Neural cell (in vitro differentiated cells): ENCODE data around the gene MON2. TPM values are rescaled to one million over a fixed set of nuclear protein-coding genes. Genes with fewer than 3 reads are reported as not detected.

Experiments used
- H2AFZ ChIP-seq: fragments of 200-600, 300-800 bp; sonication (generic), shearing (Covaris generic); 2 replicates; pipeline ENCODE4 v1.6.0; 2014; ENCODE audit warnings: low read depth, mild to moderate bottlenecking, antibody characterized with exemption, low read length, moderate library complexity
- H3F3A ChIP-seq: fragments of 200-600 bp; shearing (Covaris generic); 2 replicates; pipeline ENCODE4 v1.6.1; 2016; ENCODE audit warnings: mild to moderate bottlenecking, moderate library complexity, mixed read lengths, antibody characterized with exemption, low read length; ENCODE audit not compliant: insufficient read depth, poor library complexity, severe bottlenecking
- H3K27ac ChIP-seq: fragments of 200-600, 300-800 bp; sonication (generic), shearing (Covaris generic); 2 replicates; pipeline ENCODE4 v1.5.1; 2014; ENCODE audit warnings: mild to moderate bottlenecking, low read length, moderate library complexity
- H3K27me3 ChIP-seq: fragments of 300-800, 200-600 bp; sonication (generic), shearing (Covaris generic); 2 replicates; pipeline ENCODE4 v1.6.0; 2014; ENCODE audit warnings: mild to moderate bottlenecking, low read depth, low read length, moderate library complexity; ENCODE audit not compliant: insufficient read depth
- H3K36me3 ChIP-seq: fragments of 300-800, 200-600 bp; sonication (generic), shearing (Covaris generic); 2 replicates; pipeline ENCODE4 v1.5.1; 2014; ENCODE audit warnings: mild to moderate bottlenecking, antibody characterized with exemption, low read length, moderate library complexity; ENCODE audit not compliant: insufficient read depth
- H3K4me2 ChIP-seq: fragments of 300-800, 200-600 bp; sonication (generic), shearing (Covaris generic); 2 replicates; pipeline ENCODE4 v1.6.0; 2014; ENCODE audit warnings: mild to moderate bottlenecking, low read length
- H3K4me3 ChIP-seq: fragments of 300-800, 200-600 bp; sonication (generic), shearing (Covaris generic); 2 replicates; pipeline ENCODE4 v1.5.1; 2014; ENCODE audit warnings: mild to moderate bottlenecking, low read length, moderate library complexity
- H3K79me2 ChIP-seq: fragments of 200-600 bp; shearing (Covaris generic); replicated peaks from 2 replicates; pipeline ENCODE4 v1.6.0; 2014; ENCODE audit warnings: mild to moderate bottlenecking, low read length, moderate library complexity; ENCODE audit not compliant: insufficient read depth
- H3K9ac ChIP-seq: fragments of 300-800, 200-600 bp; sonication (generic), shearing (Covaris generic); 2 replicates; pipeline ENCODE4 v1.6.1; 2016; ENCODE audit warnings: mild to moderate bottlenecking, low read length, mixed read lengths
- H3K9me2 ChIP-seq: fragments of 200-600 bp; shearing (Covaris generic); 2 replicates; pipeline ENCODE4 v1.6.1; 2016; ENCODE audit warnings: mild to moderate bottlenecking, low read length, mixed read lengths; ENCODE audit not compliant: insufficient read depth
- H3K9me3 ChIP-seq: fragments of 200-600, 300-800 bp; sonication (generic), shearing (Covaris generic); 2 replicates; pipeline ENCODE4 v1.6.1; 2016; ENCODE audit warnings: mild to moderate bottlenecking, mixed run types, low read length, moderate library complexity, mixed read lengths
- H4K20me1 ChIP-seq: fragments of 200-600 bp; shearing (Covaris generic); 2 replicates; pipeline ENCODE4 v1.6.1; 2016; ENCODE audit warnings: mild to moderate bottlenecking, mixed run types; ENCODE audit not compliant: insufficient read depth
- EP300 ChIP-seq: fragments of 450-650 bp; conservative IDR thresholded peaks from 2 replicates; pipeline ENCODE4 v1.6.1; 2014; ENCODE audit warnings: antibody characterized with exemption, mild to moderate bottlenecking, moderate library complexity; ENCODE audit not compliant: poor library complexity, severe bottlenecking
- EZH2 ChIP-seq: fragments of 200-600, 300-800 bp; shearing (Covaris generic), sonication (generic); IDR thresholded peaks from 2 replicates; pipeline ENCODE4 v1.6.1; 2014; ENCODE audit warnings: antibody characterized with exemption, low read length, borderline replicate concordance, mild to moderate bottlenecking; ENCODE audit not compliant: insufficient read depth, poor library complexity, severe bottlenecking
- MXI1 ChIP-seq: fragments of 450-650 bp; conservative IDR thresholded peaks from 2 replicates; pipeline ENCODE4 v1.6.1; 2014; ENCODE audit warnings: antibody characterized with exemption, mild to moderate bottlenecking; ENCODE audit not compliant: poor library complexity, severe bottlenecking
- POLR2AphosphoS5 ChIP-seq: IDR thresholded peaks from 2 replicates; pipeline ENCODE4 v1.6.1; 2012
- RAD21 ChIP-seq: fragments of 450-650 bp; conservative IDR thresholded peaks from 2 replicates; pipeline ENCODE4 v1.6.1; 2014; ENCODE audit warnings: antibody characterized with exemption, mild to moderate bottlenecking, moderate library complexity
- SMC3 ChIP-seq: fragments of 450-650 bp; conservative IDR thresholded peaks from 2 replicates; pipeline ENCODE4 v1.6.1; 2014; ENCODE audit warnings: antibody characterized with exemption, mild to moderate bottlenecking, moderate library complexity; ENCODE audit not compliant: poor library complexity
- TAF1 ChIP-seq: IDR thresholded peaks from 2 replicates; pipeline ENCODE4 v1.6.1; 2012; ENCODE audit warnings: low read depth
- polyA plus RNA-seq: library from polyadenylated mRNA; depleted of rRNA; stranded (reverse); fragments of >200 nt; gene quantifications from 2 replicates; pipeline ENCODE4 v1.2.3, GENCODE V29; 2014
- TF ChIP-seq, protein P1 (sequence below): IDR thresholded peaks from 2 replicates; pipeline ENCODE4 v1.6.1; 2012; ENCODE audit warnings: borderline replicate concordance
- TF ChIP-seq, protein P2 (sequence below): fragments of 450-650 bp; IDR thresholded peaks from 2 replicates; pipeline ENCODE4 v1.5.1; 2014; ENCODE audit warnings: antibody characterized with exemption, mild to moderate bottlenecking, moderate library complexity; ENCODE audit not compliant: poor library complexity, severe bottlenecking

The MON2 gene
- polyA plus RNA-seq, 1 donor from 2014 or later: 44.2 TPM

DNA sequence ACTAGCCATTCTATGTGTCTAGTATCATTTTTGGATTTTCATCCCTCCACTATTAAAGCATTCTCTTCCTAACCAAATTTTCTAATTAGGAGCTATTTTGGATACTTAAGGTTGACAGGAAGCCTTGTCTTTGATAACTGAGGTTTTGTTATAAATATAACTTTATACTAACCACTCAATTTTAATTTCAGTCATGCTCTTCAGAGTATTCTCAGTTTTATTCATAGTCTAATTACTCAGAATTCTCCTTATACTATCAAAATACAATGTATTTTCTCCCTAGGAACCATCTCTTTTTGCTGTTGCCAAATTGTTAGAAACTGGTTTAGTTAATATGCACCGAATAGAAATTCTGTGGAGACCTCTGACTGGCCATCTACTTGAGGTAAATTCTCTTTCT, 76.2 kb downstream of the MON2 start:
- no peaks in the 10 kb centered on the region for H3K9me3 ChIP-seq
- H4K20me1 ChIP-seq: no peaks in the 10 kb centered on the region
- H3K9me2 ChIP-seq: no peaks in the 10 kb centered on the region
- no peak overlapping the region for H3K27ac ChIP-seq
- H3K9ac ChIP-seq: no peak overlapping the region
- H2AFZ ChIP-seq: no peak overlapping the region
- TF ChIP-seq, protein P1, sequence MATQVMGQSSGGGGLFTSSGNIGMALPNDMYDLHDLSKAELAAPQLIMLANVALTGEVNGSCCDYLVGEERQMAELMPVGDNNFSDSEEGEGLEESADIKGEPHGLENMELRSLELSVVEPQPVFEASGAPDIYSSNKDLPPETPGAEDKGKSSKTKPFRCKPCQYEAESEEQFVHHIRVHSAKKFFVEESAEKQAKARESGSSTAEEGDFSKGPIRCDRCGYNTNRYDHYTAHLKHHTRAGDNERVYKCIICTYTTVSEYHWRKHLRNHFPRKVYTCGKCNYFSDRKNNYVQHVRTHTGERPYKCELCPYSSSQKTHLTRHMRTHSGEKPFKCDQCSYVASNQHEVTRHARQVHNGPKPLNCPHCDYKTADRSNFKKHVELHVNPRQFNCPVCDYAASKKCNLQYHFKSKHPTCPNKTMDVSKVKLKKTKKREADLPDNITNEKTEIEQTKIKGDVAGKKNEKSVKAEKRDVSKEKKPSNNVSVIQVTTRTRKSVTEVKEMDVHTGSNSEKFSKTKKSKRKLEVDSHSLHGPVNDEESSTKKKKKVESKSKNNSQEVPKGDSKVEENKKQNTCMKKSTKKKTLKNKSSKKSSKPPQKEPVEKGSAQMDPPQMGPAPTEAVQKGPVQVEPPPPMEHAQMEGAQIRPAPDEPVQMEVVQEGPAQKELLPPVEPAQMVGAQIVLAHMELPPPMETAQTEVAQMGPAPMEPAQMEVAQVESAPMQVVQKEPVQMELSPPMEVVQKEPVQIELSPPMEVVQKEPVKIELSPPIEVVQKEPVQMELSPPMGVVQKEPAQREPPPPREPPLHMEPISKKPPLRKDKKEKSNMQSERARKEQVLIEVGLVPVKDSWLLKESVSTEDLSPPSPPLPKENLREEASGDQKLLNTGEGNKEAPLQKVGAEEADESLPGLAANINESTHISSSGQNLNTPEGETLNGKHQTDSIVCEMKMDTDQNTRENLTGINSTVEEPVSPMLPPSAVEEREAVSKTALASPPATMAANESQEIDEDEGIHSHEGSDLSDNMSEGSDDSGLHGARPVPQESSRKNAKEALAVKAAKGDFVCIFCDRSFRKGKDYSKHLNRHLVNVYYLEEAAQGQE: no peak
- TF ChIP-seq MXI1 (no peak), POLR2AphosphoS5 (no peak), RAD21 (no peak), EZH2 (no peak), TAF1 (no peak), SMC3 (no peak), EP300 (no peak)
- TF ChIP-seq, protein P2, sequence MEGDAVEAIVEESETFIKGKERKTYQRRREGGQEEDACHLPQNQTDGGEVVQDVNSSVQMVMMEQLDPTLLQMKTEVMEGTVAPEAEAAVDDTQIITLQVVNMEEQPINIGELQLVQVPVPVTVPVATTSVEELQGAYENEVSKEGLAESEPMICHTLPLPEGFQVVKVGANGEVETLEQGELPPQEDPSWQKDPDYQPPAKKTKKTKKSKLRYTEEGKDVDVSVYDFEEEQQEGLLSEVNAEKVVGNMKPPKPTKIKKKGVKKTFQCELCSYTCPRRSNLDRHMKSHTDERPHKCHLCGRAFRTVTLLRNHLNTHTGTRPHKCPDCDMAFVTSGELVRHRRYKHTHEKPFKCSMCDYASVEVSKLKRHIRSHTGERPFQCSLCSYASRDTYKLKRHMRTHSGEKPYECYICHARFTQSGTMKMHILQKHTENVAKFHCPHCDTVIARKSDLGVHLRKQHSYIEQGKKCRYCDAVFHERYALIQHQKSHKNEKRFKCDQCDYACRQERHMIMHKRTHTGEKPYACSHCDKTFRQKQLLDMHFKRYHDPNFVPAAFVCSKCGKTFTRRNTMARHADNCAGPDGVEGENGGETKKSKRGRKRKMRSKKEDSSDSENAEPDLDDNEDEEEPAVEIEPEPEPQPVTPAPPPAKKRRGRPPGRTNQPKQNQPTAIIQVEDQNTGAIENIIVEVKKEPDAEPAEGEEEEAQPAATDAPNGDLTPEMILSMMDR: no peak
- H3K4me2 ChIP-seq: no peak overlapping the region
- H3K27me3 ChIP-seq: no peaks in the 10 kb centered on the region
- peaks cover 4% of the 10 kb centered on the region for H3K36me3 ChIP-seq
- H3K79me2 ChIP-seq: no peaks in the 10 kb centered on the region
- H3K4me3 ChIP-seq: no peak overlapping the region
- no peaks in the 10 kb centered on the region for H3F3A ChIP-seq

DNA sequence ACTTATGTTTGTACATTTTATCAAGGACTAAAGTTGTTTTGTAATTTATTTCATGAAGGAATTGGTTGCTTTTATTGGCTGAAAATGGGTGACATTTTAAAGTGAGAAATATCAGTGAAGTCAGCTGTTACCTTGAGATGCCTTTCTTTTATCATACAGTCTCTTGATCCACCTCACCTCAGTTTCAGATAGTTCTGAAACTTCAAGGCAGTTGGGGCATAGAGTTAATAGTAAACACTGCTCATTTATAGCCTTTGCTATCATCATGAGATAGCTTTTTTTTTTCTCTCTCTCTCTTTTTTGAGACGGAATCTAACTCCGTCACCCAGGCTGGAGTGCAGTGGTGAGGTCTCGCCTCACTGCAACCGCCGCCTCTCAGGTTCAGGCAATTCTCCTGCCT, 76.7 kb downstream of the MON2 start:
- no peak overlapping the region for H3K4me3 ChIP-seq
- peaks cover 2% of the 10 kb centered on the region for H3K36me3 ChIP-seq
- no peaks in the 10 kb centered on the region for H3K9me2 ChIP-seq
- no peaks in the 10 kb centered on the region for H3F3A ChIP-seq
- no peak overlapping the region for H3K9ac ChIP-seq
- H3K27ac ChIP-seq: no peak overlapping the region
- H4K20me1 ChIP-seq: no peaks in the 10 kb centered on the region
- TF ChIP-seq POLR2AphosphoS5: no peak
- TF ChIP-seq, protein P1: no peak
- TF ChIP-seq, protein P2: no peak
- TF ChIP-seq EP300: no peak
- no peak for TF ChIP-seq SMC3
- TF ChIP-seq MXI1: no peak
- no peak for TF ChIP-seq TAF1
- no peak for TF ChIP-seq EZH2
- no peak for TF ChIP-seq RAD21
- no peaks in the 10 kb centered on the region for H3K9me3 ChIP-seq
- no peaks in the 10 kb centered on the region for H3K27me3 ChIP-seq
- no peak overlapping the region for H2AFZ ChIP-seq
- no peak overlapping the region for H3K4me2 ChIP-seq
- no peaks in the 10 kb centered on the region for H3K79me2 ChIP-seq
